ENCODE results near the gene SASH1.

DNA sequence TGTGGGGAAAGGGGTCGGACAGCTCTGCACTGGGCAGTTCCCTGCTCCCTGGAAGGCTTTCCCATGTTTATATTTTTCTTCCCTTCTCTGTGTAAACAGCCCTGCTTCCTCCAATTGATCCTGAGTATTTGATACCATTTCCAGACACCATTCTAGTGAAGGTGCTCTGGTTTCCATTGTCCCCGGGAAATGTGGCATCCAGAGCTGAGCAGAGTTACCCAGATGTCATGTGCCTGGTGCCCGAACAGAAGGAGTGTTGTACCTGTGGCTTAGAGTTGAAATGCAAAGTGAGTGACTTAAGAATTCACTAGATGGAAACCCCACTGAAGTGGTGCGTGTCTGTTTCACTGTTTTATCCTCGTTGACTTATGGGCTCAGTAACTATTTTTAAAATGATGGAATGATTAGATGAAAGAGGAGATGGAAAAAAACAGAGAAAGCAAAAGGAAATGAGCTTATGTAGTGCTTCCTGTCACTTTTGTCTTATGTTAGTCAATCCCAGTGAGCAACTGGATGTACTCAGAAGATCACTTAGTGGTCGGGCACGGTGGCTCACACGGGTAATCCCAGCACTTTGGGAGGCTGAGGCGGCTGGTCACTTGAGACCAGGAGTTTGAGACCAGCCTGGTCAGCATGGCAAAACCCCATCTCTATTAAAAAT, 83.8 kb downstream of the SASH1 start:
- TF ChIP-seq, protein P1, sequence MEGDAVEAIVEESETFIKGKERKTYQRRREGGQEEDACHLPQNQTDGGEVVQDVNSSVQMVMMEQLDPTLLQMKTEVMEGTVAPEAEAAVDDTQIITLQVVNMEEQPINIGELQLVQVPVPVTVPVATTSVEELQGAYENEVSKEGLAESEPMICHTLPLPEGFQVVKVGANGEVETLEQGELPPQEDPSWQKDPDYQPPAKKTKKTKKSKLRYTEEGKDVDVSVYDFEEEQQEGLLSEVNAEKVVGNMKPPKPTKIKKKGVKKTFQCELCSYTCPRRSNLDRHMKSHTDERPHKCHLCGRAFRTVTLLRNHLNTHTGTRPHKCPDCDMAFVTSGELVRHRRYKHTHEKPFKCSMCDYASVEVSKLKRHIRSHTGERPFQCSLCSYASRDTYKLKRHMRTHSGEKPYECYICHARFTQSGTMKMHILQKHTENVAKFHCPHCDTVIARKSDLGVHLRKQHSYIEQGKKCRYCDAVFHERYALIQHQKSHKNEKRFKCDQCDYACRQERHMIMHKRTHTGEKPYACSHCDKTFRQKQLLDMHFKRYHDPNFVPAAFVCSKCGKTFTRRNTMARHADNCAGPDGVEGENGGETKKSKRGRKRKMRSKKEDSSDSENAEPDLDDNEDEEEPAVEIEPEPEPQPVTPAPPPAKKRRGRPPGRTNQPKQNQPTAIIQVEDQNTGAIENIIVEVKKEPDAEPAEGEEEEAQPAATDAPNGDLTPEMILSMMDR (IDR thresholded peaks at IDR 0.05) = no peak
- TF ChIP-seq POLR2A (IDR thresholded peaks at IDR 0.05) = no peak

Measured in esophagus squamous epithelium (tissue), 4 donors.